HCT116 (cell line): Measurements from ENCODE around the gene ANGPTL8. TPM values are rescaled to one million over a fixed set of nuclear protein-coding genes. Genes with fewer than 3 reads are reported as not detected.
A peak's percentile ranks its signal among the peaks of the same experiment; 100 is the strongest.

ENCODE experiments used
- ATAC-seq: fragments of 200-7000 bp; cut with Tn5 transposase; 2 replicates; pipeline ENCODE4 v1.9.1; 2020; ENCODE audit warnings: mild to moderate bottlenecking, moderate library complexity
- BruUV-seq: library from RNA; stranded (reverse); fragments of 400-500 nt; replicated peaks from 2 replicates; lab custom pipeline; 2021; lab: Mats Ljungman, UMichigan
- CTCF ChIA-PET: fragments of 300-600 bp; sonication (Branson Sonifier 250); formaldehyde crosslinking; loops from one replicate; lab custom pipeline; 2021; ENCODE audit warnings: antibody characterized with exemption; lab: Charles Lee
- POLR2A ChIA-PET: fragments of 300-600, 350-600 bp; sonication (Branson Sonifier 250); formaldehyde crosslinking; loops from one replicate; lab custom pipeline; 2021; ENCODE audit warnings: antibody characterized with exemption; lab: Charles Lee
- RAD21 ChIA-PET, 2 experiments: fragments of 300-600 bp; sonication (Branson Sonifier 250); formaldehyde crosslinking; loops; one replicate each; lab custom pipeline; 2023; ENCODE audit warnings: low total read pairs in 2 of 2; ENCODE audit not compliant: uncharacterized antibody in 2 of 2, unreplicated experiment in 2 of 2, low non-redundant PET in 1 of 2; lab: Charles Lee
- DNase-seq: peaks from one replicate; pipeline ENCODE4 v3.0.0-alpha.2; 2010; ENCODE audit warnings: low read depth, low spot score
- H2AFZ ChIP-seq: fragments of 200-600 bp; shearing (Covaris generic), sonication (generic); 2 replicates; pipeline ENCODE4 v1.6.1; 2017; ENCODE audit warnings: low read depth, mixed run types, mixed read lengths, antibody characterized with exemption, low read length; ENCODE audit not compliant: poor library complexity, severe bottlenecking
- H3K27ac ChIP-seq: 2 replicates; pipeline ENCODE4 v1.5.1; 2012; ENCODE audit warnings: low read depth, low read length
- H3K27me3 ChIP-seq: fragments of 200-600 bp; sonication (generic); 2 replicates; pipeline ENCODE4 v1.6.1; 2016; ENCODE audit warnings: mixed run types, low read length, mixed read lengths; ENCODE audit not compliant: insufficient read depth
- H3K36me3 ChIP-seq, 2 experiments: fragments of 200-500 bp in 1 of 2; fragments of 200-600 bp in 1 of 2; sonication (Bioruptor generic) in 1 of 2; sonication (generic) in 1 of 2; 2 replicates each; pipeline versions ENCODE4 v1.5.1 to v1.6.1; 2014 to 2016; ENCODE audit warnings: low read length in 2 of 2, inconsistent platforms in 1 of 2, mixed read lengths in 1 of 2, mixed run types in 1 of 2; ENCODE audit not compliant: insufficient read depth in 2 of 2, control insufficient read depth in 1 of 2
- H3K4me1 ChIP-seq, 2 experiments: fragments of 200-600 bp in 1 of 2; sonication (generic) in 1 of 2; 2 replicates each; pipeline versions ENCODE4 v1.5.1 to v1.6.1; 2012 to 2017; ENCODE audit warnings: low read length in 2 of 2, inconsistent platforms in 1 of 2, mild to moderate bottlenecking in 1 of 2, mixed read lengths in 1 of 2, mixed run types in 1 of 2, moderate library complexity in 1 of 2; ENCODE audit not compliant: insufficient read depth in 2 of 2, control insufficient read depth in 1 of 2
- H3K4me2 ChIP-seq: fragments of 200-600 bp; sonication (generic); 2 replicates; pipeline ENCODE4 v1.6.1; 2017; ENCODE audit warnings: mixed run types, low read length, mixed read lengths
- H3K4me3 ChIP-seq, 2 experiments: fragments of 200-600 bp in 1 of 2; sonication (generic) in 1 of 2; replicated peaks in 1 of 2; 2 replicates each; pipeline ENCODE4 v1.5.1; 2011 to 2016; ENCODE audit warnings: low read length in 2 of 2, control low read depth in 1 of 2, low read depth in 1 of 2, mild to moderate bottlenecking in 1 of 2, mixed read lengths in 1 of 2, mixed run types in 1 of 2
- H3K79me2 ChIP-seq: fragments of 200-600 bp; sonication (generic); 2 replicates; pipeline ENCODE4 v1.6.1; 2017; ENCODE audit warnings: mild to moderate bottlenecking, mixed run types, low read length, moderate library complexity, mixed read lengths; ENCODE audit not compliant: insufficient read depth
- H3K9ac ChIP-seq: fragments of 200-600 bp; sonication (generic); 2 replicates; pipeline ENCODE4 v1.6.1; 2016; ENCODE audit warnings: low read length, mixed read lengths
- H3K9me2 ChIP-seq: fragments of 200-600 bp; sonication (generic), shearing (Covaris generic); 2 replicates; pipeline ENCODE4 v1.6.1; 2017; ENCODE audit warnings: mixed run types, mild to moderate bottlenecking, moderate library complexity; ENCODE audit not compliant: insufficient read depth
- H3K9me3 ChIP-seq, 2 experiments: fragments of 200-500 bp in 1 of 2; fragments of 200-600 bp in 1 of 2; sonication (Bioruptor generic) in 1 of 2; sonication (generic) in 1 of 2; 2 replicates each; pipeline ENCODE4 v1.6.1; 2014 to 2017; ENCODE audit warnings: low read length in 2 of 2, mixed read lengths in 2 of 2, inconsistent platforms in 1 of 2, low read depth in 1 of 2, mild to moderate bottlenecking in 1 of 2, mixed run types in 1 of 2, moderate library complexity in 1 of 2; ENCODE audit not compliant: control insufficient read depth in 1 of 2, insufficient read depth in 1 of 2
- H4K20me1 ChIP-seq: fragments of 200-600 bp; sonication (generic), shearing (Covaris generic); 2 replicates; pipeline ENCODE4 v1.6.1; 2017; ENCODE audit warnings: mixed run types, mild to moderate bottlenecking, moderate library complexity; ENCODE audit not compliant: insufficient read depth
- CEBPB ChIP-seq: IDR thresholded peaks from 2 replicates; pipeline ENCODE4 v1.6.1; 2012; ENCODE audit warnings: low read depth
- EGR1 ChIP-seq: IDR thresholded peaks from 2 replicates; pipeline ENCODE4 v1.6.1; 2012; ENCODE audit warnings: low read depth
- ELF1 ChIP-seq: IDR thresholded peaks from 2 replicates; pipeline ENCODE4 v1.6.1; 2012; ENCODE audit warnings: low read depth, borderline replicate concordance
- EZH2phosphoT487 ChIP-seq: fragments of 200-600 bp; IDR thresholded peaks from 2 replicates; pipeline ENCODE4 v1.6.1; 2018; ENCODE audit warnings: antibody characterized with exemption, borderline replicate concordance
- FOSL1 ChIP-seq: IDR thresholded peaks from 2 replicates; pipeline ENCODE4 v1.6.1; 2012; ENCODE audit warnings: low read depth
- RAD21 ChIP-seq: IDR thresholded peaks from 2 replicates; pipeline ENCODE4 v1.6.1; 2012; ENCODE audit warnings: low read depth, mild to moderate bottlenecking
- SP1 ChIP-seq: IDR thresholded peaks from 2 replicates; pipeline ENCODE4 v1.6.1; 2012; ENCODE audit warnings: low read depth
- YY1 ChIP-seq: IDR thresholded peaks from 2 replicates; pipeline ENCODE4 v1.6.1; 2011; ENCODE audit warnings: low read length, low read depth, moderate library complexity, mild to moderate bottlenecking; ENCODE audit not compliant: insufficient replicate concordance; ENCODE audit errors: extremely low read depth
- ZNF274 ChIP-seq: fragments of 200-500 bp; sonication (Bioruptor generic); IDR thresholded peaks from 2 replicates; pipeline ENCODE4 v1.6.1; 2014; ENCODE audit warnings: mild to moderate bottlenecking, low read depth, low read length, inconsistent platforms
- intact Hi-C: fragments of 100-400 bp; cut with micrococcal nuclease; formaldehyde crosslinking; loops from 2 replicates; pipeline ENCODE4 v1.10.0; 2022
- total RNA-seq: library from RNA; stranded (reverse); gene quantifications from one replicate; pipeline ENCODE4 v1.2.1, GENCODE V29; 2021; ENCODE audit not compliant: unreplicated experiment
- TF ChIP-seq, protein P1 (sequence below): IDR thresholded peaks from 2 replicates; pipeline ENCODE4 v1.6.1; 2012
- TF ChIP-seq, protein P2 (sequence below): IDR thresholded peaks from 2 replicates; pipeline ENCODE4 v1.6.1; 2012
- TF ChIP-seq, protein P3 (sequence below), 3 experiments: fragments of 200-600 bp in 1 of 3; sonication (generic) in 1 of 3; IDR thresholded peaks in 2 of 3; conservative IDR thresholded peaks in 1 of 3; 2 replicates each; pipeline ENCODE4 v1.5.1; 2012 to 2017; ENCODE audit warnings: low read depth in 2 of 3, low read length in 2 of 3, antibody characterized with exemption in 1 of 3, borderline replicate concordance in 1 of 3, control low read depth in 1 of 3, mild to moderate bottlenecking in 1 of 3, mixed read lengths in 1 of 3, mixed run types in 1 of 3, moderate library complexity in 1 of 3; ENCODE audit not compliant: insufficient read depth in 1 of 3

ANGPTL8 gene
- total RNA-seq, 1 experiment from 2014 or later, result not detected

DNA sequence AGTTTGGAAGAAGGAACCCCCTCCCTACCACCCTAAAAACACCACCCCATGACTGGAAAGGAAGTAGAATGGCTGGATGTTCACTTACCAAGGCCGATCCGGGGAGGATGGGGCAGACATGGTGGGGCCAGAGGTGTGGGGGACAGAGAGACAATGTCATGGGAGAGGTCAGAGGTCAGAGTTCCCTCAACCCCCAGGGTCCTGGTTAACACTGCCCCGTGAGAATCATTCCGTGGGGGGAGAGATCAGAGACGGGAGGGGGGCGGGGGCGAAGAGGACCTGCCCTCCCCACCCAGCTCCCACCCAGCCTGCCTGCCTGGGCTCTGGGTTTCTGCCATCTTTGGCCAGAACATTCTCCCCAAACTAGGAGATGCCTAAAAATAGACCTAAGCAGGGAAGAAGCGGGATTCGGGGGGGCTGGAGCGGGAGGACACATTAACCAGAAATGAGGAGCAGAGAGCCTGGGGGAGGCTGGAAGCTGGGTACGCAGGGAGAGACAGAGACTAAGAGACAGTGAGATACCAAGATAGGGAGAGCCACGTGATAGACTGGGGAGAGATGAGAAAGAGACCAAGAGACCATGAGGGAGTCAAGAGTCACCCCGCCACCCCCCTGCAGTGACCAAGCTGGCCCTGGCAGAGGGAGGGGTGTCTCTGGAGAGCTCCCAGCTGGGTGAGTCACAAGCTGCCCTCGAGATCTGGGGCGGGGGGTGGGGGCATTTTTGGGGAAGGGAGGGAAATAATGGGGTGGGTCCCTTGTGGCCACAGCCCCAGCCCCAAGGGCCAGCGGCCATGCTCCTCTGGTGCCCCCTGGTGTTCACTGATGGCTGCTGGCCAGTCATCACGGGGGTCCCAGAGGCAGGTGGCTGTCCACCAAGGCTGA, 36.0 kb upstream of the ANGPTL8 start:
- 0 out of 2 replicates have a peak overlapping the region, but pooled peaks have one; percentile 19 for H3K4me2 ChIP-seq
- intact Hi-C loops, result loop anchor here (1.0 to 5.0 kb wide), 4 partner anchors 66 to 266 kb away; no protein-coding TSS in a partner anchor
- no peaks in the 10 kb centered on the region for H3K79me2 ChIP-seq
- TF ChIP-seq CEBPB (no peak), YY1 (no peak), ZNF274 (no peak), EGR1 (no peak), ELF1 (no peak), FOSL1 (no peak), EZH2phosphoT487 (no peak), RAD21 (peak; percentile 89), SP1 (no peak)
- TF ChIP-seq, protein P1, sequence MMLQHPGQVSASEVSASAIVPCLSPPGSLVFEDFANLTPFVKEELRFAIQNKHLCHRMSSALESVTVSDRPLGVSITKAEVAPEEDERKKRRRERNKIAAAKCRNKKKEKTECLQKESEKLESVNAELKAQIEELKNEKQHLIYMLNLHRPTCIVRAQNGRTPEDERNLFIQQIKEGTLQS, result no peak
- TF ChIP-seq, protein P2, sequence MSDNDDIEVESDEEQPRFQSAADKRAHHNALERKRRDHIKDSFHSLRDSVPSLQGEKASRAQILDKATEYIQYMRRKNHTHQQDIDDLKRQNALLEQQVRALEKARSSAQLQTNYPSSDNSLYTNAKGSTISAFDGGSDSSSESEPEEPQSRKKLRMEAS, result no peak
- TF ChIP-seq, protein P3, sequence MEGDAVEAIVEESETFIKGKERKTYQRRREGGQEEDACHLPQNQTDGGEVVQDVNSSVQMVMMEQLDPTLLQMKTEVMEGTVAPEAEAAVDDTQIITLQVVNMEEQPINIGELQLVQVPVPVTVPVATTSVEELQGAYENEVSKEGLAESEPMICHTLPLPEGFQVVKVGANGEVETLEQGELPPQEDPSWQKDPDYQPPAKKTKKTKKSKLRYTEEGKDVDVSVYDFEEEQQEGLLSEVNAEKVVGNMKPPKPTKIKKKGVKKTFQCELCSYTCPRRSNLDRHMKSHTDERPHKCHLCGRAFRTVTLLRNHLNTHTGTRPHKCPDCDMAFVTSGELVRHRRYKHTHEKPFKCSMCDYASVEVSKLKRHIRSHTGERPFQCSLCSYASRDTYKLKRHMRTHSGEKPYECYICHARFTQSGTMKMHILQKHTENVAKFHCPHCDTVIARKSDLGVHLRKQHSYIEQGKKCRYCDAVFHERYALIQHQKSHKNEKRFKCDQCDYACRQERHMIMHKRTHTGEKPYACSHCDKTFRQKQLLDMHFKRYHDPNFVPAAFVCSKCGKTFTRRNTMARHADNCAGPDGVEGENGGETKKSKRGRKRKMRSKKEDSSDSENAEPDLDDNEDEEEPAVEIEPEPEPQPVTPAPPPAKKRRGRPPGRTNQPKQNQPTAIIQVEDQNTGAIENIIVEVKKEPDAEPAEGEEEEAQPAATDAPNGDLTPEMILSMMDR (IDR thresholded peaks at IDR 0.05 in 2 of 3, conservative IDR thresholded peaks at IDR 0.05 in 1 of 3; ENCODE audit: borderline replicate concordance in 1 of 3, insufficient read depth in 1 of 3, low read depth in 2 of 3, low read length in 2 of 3), result peak; percentile 69 to 83 (median 77); a peak in 5 of 6 replicates
- no peaks in the 10 kb centered on the region for H3K9me2 ChIP-seq
- RAD21 ChIA-PET, result interaction anchor here in 1 of 2 experiments (0.5 to 1.8 kb wide), 2 partner anchors 65 to 77 kb away, joined by 4 to 5 read pairs; no protein-coding TSS in a partner anchor
- H3K36me3 ChIP-seq, result peaks cover 0 to 3% of the 10 kb centered on the region in 2 experiments; a peak in 1 of 4 replicates
- no peak for DNase-seq
- no TSS peak for BruUV-seq
- CTCF ChIA-PET, result interaction anchor here (0.8 to 1.8 kb wide), 5 partner anchors 47 to 267 kb away, joined by 3 to 11 read pairs (median 3); no protein-coding TSS in a partner anchor
- H4K20me1 ChIP-seq, result no peaks in the 10 kb centered on the region
- no peaks in the 10 kb centered on the region for H3K27me3 ChIP-seq
- no peak overlapping the region; the same call in 1 of the 2 replicates for H3K9ac ChIP-seq
- H3K9me3 ChIP-seq, result no peaks in the 10 kb centered on the region
- ATAC-seq, result peak; percentile 88
- no peak overlapping the region for H3K4me3 ChIP-seq
- H3K27ac ChIP-seq, result no peak overlapping the region; the same call in 1 of the 2 replicates
- H2AFZ ChIP-seq, result no peak overlapping the region
- POLR2A ChIA-PET, result no interaction called here
- H3K4me1 ChIP-seq, result peaks cover 13 to 20% of the 10 kb centered on the region in 2 experiments; a peak in 3 of 4 replicates
